ENCODE results near the gene AMZ2.

Gene AMZ2

DNA sequence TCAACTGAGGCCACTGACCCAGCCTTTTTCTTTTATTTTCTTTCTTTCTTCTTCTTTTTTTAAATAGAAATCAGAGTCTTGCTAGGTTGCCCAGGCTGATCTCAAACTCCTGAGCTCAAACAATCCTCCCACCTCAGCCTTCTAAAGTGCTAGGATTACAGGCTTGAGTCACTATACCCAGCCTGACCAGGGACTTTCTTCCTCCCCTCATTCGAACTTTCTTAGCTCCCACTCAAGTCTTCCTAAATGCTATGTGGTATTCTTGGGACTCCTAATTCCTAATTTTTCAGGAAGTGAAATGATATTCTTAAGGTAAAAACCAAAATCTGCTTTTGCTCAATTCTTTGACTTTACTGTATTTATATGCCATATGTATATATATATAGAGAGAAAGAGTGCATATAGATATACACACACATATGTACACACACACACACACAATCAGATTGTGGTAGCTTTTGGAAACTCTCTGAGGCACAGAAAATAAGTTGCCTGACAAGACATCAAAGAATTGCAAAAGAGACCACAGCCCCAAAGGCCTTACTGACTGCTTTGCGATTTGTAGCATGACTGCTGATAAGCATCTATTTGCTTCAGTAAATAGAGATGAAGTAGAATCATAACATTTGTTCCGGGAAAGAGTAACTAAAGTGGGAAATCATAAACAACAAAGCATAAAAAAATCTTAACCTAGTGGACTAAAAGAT lies 9.5 kb upstream of the AMZ2 start:
- Histone ChIP-seq H3K36me3 (replicated peaks; ENCODE audit: low read depth, low read length) (no peaks in the 10 kb centered on the region), H3K79me2 (ENCODE audit: low read length) (peaks cover 3% of the 10 kb centered on the region; the same call in 1 of the 2 replicates), H4K20me1 (ENCODE audit: insufficient read depth, low read length) (no peaks in the 10 kb centered on the region), H2AFZ (ENCODE audit: low read depth, low read length) (no peak overlapping the region), H3K9ac (ENCODE audit: low read length) (peak overlapping the region; percentile 87), H3K27ac (ENCODE audit: low read length) (peak overlapping the region; percentile 97), H3K4me1 (ENCODE audit: low read length) (peaks cover 57% of the 10 kb centered on the region), H3K9me3 (ENCODE audit: insufficient read depth, low read length) (no peaks in the 10 kb centered on the region), H3K4me3 (ENCODE audit: low read length) (peak overlapping the region; percentile 66), H3K27me3 (ENCODE audit: low read depth, low read length) (no peaks in the 10 kb centered on the region), H3K4me2 (ENCODE audit: low read length) (peak overlapping the region; percentile 87)
- TF ChIP-seq, protein P1, sequence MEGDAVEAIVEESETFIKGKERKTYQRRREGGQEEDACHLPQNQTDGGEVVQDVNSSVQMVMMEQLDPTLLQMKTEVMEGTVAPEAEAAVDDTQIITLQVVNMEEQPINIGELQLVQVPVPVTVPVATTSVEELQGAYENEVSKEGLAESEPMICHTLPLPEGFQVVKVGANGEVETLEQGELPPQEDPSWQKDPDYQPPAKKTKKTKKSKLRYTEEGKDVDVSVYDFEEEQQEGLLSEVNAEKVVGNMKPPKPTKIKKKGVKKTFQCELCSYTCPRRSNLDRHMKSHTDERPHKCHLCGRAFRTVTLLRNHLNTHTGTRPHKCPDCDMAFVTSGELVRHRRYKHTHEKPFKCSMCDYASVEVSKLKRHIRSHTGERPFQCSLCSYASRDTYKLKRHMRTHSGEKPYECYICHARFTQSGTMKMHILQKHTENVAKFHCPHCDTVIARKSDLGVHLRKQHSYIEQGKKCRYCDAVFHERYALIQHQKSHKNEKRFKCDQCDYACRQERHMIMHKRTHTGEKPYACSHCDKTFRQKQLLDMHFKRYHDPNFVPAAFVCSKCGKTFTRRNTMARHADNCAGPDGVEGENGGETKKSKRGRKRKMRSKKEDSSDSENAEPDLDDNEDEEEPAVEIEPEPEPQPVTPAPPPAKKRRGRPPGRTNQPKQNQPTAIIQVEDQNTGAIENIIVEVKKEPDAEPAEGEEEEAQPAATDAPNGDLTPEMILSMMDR (IDR thresholded peaks at IDR 0.05; ENCODE audit: low read depth, low read length): no peak
- no peak for TF ChIP-seq EZH2phosphoT487 (IDR thresholded peaks at IDR 0.05; ENCODE audit: low read depth)

DNA sequence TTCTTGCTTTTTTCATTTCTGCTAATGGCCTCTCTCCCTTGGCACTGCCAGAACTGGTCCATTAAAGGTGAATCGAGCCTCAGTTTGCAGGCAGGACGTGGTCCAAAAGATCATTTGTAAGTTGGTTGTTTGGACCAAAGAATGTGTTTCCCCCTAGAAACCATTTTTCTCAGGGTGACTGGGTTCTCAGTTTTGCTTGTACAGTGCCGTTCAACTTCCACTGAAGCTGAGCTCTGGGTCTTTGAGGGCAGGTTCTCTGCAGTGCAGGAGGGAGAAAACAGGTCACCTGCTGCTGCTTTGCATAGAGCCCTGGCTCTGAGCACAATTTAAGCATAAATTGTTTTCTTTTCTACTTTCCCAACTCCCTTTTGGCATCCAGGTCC lies 9.0 kb upstream of the AMZ2 start:
- Histone ChIP-seq H3K36me3 (replicated peaks; ENCODE audit: low read depth, low read length) (no peaks in the 10 kb centered on the region), H3K9ac (ENCODE audit: low read length) (peak overlapping the region; percentile 87), H3K27ac (ENCODE audit: low read length) (peak overlapping the region; percentile 97), H3K79me2 (ENCODE audit: low read length) (peaks cover 3% of the 10 kb centered on the region; the same call in 1 of the 2 replicates), H2AFZ (ENCODE audit: low read depth, low read length) (no peak overlapping the region), H3K27me3 (ENCODE audit: low read depth, low read length) (no peaks in the 10 kb centered on the region), H4K20me1 (ENCODE audit: insufficient read depth, low read length) (no peaks in the 10 kb centered on the region), H3K4me1 (ENCODE audit: low read length) (peaks cover 57% of the 10 kb centered on the region), H3K4me2 (ENCODE audit: low read length) (peak overlapping the region; percentile 87), H3K9me3 (ENCODE audit: insufficient read depth, low read length) (no peaks in the 10 kb centered on the region), H3K4me3 (ENCODE audit: low read length) (peak overlapping the region; percentile 66)
- no peak for TF ChIP-seq EZH2phosphoT487 (IDR thresholded peaks at IDR 0.05; ENCODE audit: low read depth)
- TF ChIP-seq, protein P1 (IDR thresholded peaks at IDR 0.05; ENCODE audit: low read depth, low read length): no peak

DNA sequence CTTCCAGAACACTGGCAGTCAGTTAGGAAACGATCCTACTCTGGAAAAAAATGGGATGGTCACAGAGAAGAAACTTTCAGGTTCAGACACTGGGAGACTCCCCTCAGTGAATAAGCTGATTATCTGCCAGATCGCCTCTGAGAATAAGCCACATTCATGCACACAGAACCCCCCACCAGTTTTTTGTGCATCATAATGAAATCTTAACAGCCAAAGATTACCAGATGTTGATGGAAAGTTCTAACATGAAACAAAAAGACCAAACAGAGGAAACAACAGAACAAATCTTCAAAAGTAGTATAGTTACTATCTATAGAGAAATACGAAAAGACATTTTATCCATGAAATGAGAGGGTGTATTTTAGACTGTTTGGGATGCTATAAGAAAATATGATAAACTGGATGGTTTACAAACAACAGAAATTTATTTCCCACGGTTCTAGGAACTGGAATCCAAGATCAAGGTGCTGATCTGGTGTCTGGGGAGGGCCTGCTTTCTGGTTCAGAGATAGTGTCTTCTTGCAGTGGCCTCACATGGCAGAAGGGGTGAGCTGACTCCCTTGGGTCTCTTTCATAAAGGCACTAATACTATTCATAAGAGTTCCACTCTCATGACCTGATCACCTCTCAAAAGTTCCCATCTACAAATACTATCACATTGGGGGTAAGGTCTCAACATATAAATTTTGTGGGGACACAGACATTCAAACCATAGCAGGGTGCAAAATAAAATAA lies 8.0 kb upstream of the AMZ2 start:
- TF ChIP-seq, protein P1 (IDR thresholded peaks at IDR 0.05; ENCODE audit: low read depth, low read length): no peak
- no peak for TF ChIP-seq EZH2phosphoT487 (IDR thresholded peaks at IDR 0.05; ENCODE audit: low read depth)
- Histone ChIP-seq H3K9ac (ENCODE audit: low read length) (peak overlapping the region; percentile 87), H2AFZ (ENCODE audit: low read depth, low read length) (no peak overlapping the region; the same call in 1 of the 2 replicates), H3K9me3 (ENCODE audit: insufficient read depth, low read length) (no peaks in the 10 kb centered on the region), H3K4me2 (ENCODE audit: low read length) (peak overlapping the region; percentile 87), H3K27me3 (ENCODE audit: low read depth, low read length) (no peaks in the 10 kb centered on the region), H3K4me3 (ENCODE audit: low read length) (peak overlapping the region; percentile 66; the same call in 1 of the 2 replicates), H3K4me1 (ENCODE audit: low read length) (peaks cover 54% of the 10 kb centered on the region), H3K36me3 (replicated peaks; ENCODE audit: low read depth, low read length) (no peaks in the 10 kb centered on the region), H4K20me1 (ENCODE audit: insufficient read depth, low read length) (no peaks in the 10 kb centered on the region), H3K79me2 (ENCODE audit: low read length) (peaks cover 3% of the 10 kb centered on the region; the same call in 1 of the 2 replicates), H3K27ac (ENCODE audit: low read length) (peak overlapping the region; percentile 97)

Measured in OCI-LY3 (cell line).